K562 (cell line): Measurements from ENCODE around the gene CCDC54. TPM values are rescaled to one million over a fixed set of nuclear protein-coding genes. Genes with fewer than 3 reads are reported as not detected.

Source experiments
- ATAC-seq: fragments of 200-7000 bp; cut with Tn5 transposase; 3 replicates; pipeline ENCODE4 v1.9.1; 2020; ENCODE audit warnings: moderate library complexity
- BruUV-seq: library from RNA; stranded (reverse); fragments of 400-500 nt; replicated peaks from 2 replicates; lab custom pipeline; 2021; lab: Mats Ljungman, UMichigan
- CTCF ChIA-PET: fragments of 300-600 bp; formaldehyde crosslinking; extraction: SDS; loops from one replicate; lab custom pipeline; 2021; ENCODE audit warnings: low intra/inter-chr PET ratio; lab: Yijun Ruan, JAX
- POLR2A ChIA-PET: fragments of 300-600, 350-650 bp; sonication (Branson Sonifier 250); formaldehyde crosslinking; extraction: SDS; loops from one replicate; lab custom pipeline; 2021; ENCODE audit warnings: antibody characterized with exemption, inconsistent platforms; lab: Yijun Ruan, JAX
- DNase-seq, 4 experiments: peaks; one replicate each; pipeline versions ENCODE4 v3.0.0 to v3.0.0-alpha.2; 2011 to 2018; ENCODE audit warnings: low spot score in 3 of 4, mixed read lengths in 3 of 4; ENCODE audit errors: extremely low read depth in 1 of 4
- FAIRE-seq: peaks from 2 replicates; lab custom pipeline; 2011; peaks lifted over from hg19 to GRCh38; lab: Jason Lieb, UNC
- H2AFZ ChIP-seq: 2 replicates; pipeline ENCODE4 v1.6.0; 2011; ENCODE audit warnings: low read depth, low read length, control low read depth, inconsistent platforms
- H3K27ac ChIP-seq: fragments of 200-600 bp; 3 replicates; pipeline ENCODE4 v1.8.0; 2011; ENCODE audit warnings: low read depth, mild to moderate bottlenecking, control low read depth, inconsistent platforms, low read length, moderate library complexity, mixed read lengths; ENCODE audit errors: extremely low read depth
- H3K27me3 ChIP-seq, 2 experiments: fragments of 300-600 bp in 1 of 2; 2 replicates in 1 of 2; 3 replicates in 1 of 2; pipeline versions ENCODE4 v1.6.0 to v1.8.0; 2011; ENCODE audit warnings: inconsistent platforms in 2 of 2, low read length in 2 of 2, mild to moderate bottlenecking in 1 of 2, mixed read lengths in 1 of 2, moderate library complexity in 1 of 2; ENCODE audit not compliant: control insufficient read depth in 2 of 2, insufficient read depth in 2 of 2
- H3K36me3 ChIP-seq: fragments of 300-600 bp; 3 replicates; pipeline ENCODE4 v1.8.0; 2011; ENCODE audit warnings: mild to moderate bottlenecking, low read length, inconsistent platforms; ENCODE audit not compliant: control insufficient read depth, insufficient read depth
- H3K4me1 ChIP-seq, 2 experiments: fragments of 200-600 bp in 1 of 2; replicated peaks in 1 of 2; 2 replicates in 1 of 2; 3 replicates in 1 of 2; pipeline versions ENCODE4 v1.5.1 to v1.8.0; 2011; ENCODE audit warnings: inconsistent platforms in 2 of 2, low read length in 2 of 2, mild to moderate bottlenecking in 1 of 2, mixed read lengths in 1 of 2, moderate library complexity in 1 of 2; ENCODE audit not compliant: control insufficient read depth in 2 of 2, insufficient read depth in 2 of 2
- H3K4me2 ChIP-seq: 2 replicates; pipeline ENCODE4 v1.6.1; 2011; ENCODE audit warnings: low read length, control low read depth, inconsistent platforms, mixed read lengths; ENCODE audit not compliant: insufficient read depth
- H3K4me3 ChIP-seq: fragments of 200-600 bp; sonication (generic), shearing (Covaris generic); 2 replicates; pipeline ENCODE4 v1.5.1; 2016; ENCODE audit warnings: control low read depth, inconsistent platforms
- H3K79me2 ChIP-seq: fragments of 200-600 bp; 3 replicates; pipeline ENCODE4 v1.8.0; 2011; ENCODE audit warnings: low read length, inconsistent platforms; ENCODE audit not compliant: control insufficient read depth, insufficient read depth
- H3K9ac ChIP-seq, 2 experiments: 2 replicates each; pipeline versions ENCODE4 v1.6.0 to v1.6.1; 2011; ENCODE audit warnings: low read depth in 2 of 2, low read length in 2 of 2, control low read depth in 1 of 2, inconsistent platforms in 1 of 2, mild to moderate bottlenecking in 1 of 2, mixed read lengths in 1 of 2; ENCODE audit not compliant: insufficient read depth in 1 of 2
- H3K9me1 ChIP-seq: one replicate; pipeline ENCODE4 v1.6.0; 2011; ENCODE audit warnings: inconsistent platforms, mild to moderate bottlenecking, low read length, moderate library complexity; ENCODE audit not compliant: control insufficient read depth, insufficient read depth
- H3K9me3 ChIP-seq: replicated peaks from 2 replicates; pipeline ENCODE4 v1.5.1; 2011; ENCODE audit warnings: low read depth, low read length, inconsistent platforms; ENCODE audit not compliant: control insufficient read depth, insufficient read depth
- H4K20me1 ChIP-seq: replicated peaks from 2 replicates; pipeline ENCODE4 v1.6.1; 2011; ENCODE audit warnings: low read length, inconsistent platforms, mixed read lengths; ENCODE audit not compliant: control insufficient read depth, insufficient read depth
- CHD1 ChIP-seq: fragments of 200-600 bp; sonication (generic); IDR thresholded peaks from one replicate; pipeline ENCODE4 v1.6.1; 2012; ENCODE audit warnings: mild to moderate bottlenecking, moderate library complexity, low read length, inconsistent platforms
- CREBBP ChIP-seq: IDR thresholded peaks from one replicate; pipeline ENCODE4 v1.6.1; 2012; ENCODE audit warnings: low read depth, mild to moderate bottlenecking, control low read depth, inconsistent platforms, low read length
- GABPB1 ChIP-seq: sonication (generic); formaldehyde crosslinking; IDR thresholded peaks from 2 replicates; pipeline ENCODE4 v1.8.0; 2022; ENCODE audit warnings: mild to moderate bottlenecking, missing genetic modification reagents
- SMC3 ChIP-seq: conservative IDR thresholded peaks from 2 replicates; pipeline ENCODE4 v1.6.1; 2011; ENCODE audit warnings: low read depth, low read length, improper control_type of control experiment; ENCODE audit not compliant: insufficient read depth
- TAF7 ChIP-seq: fragments of 450-650 bp; IDR thresholded peaks from 2 replicates; pipeline ENCODE4 v1.6.1; 2016; ENCODE audit warnings: missing genetic modification characterization, missing compliant biosample characterization
- ZC3H11A ChIP-seq: IDR thresholded peaks from 2 replicates; pipeline ENCODE4 v1.6.1; 2012; ENCODE audit warnings: low read depth, low read length, improper control_type of control experiment
- ZNF347 ChIP-seq: fragments of 450-650 bp; formaldehyde crosslinking; IDR thresholded peaks from 2 replicates; pipeline ENCODE4 v1.4.0; 2020; ENCODE audit warnings: low read depth, mild to moderate bottlenecking, moderate library complexity
- WGBS: fragments of 100-300 bp; shearing (Covaris generic); methylation state at CpG from one replicate; pipeline ENCODE4 v1.1.6; 2016; ENCODE audit warnings: low coverage, mixed read lengths; ENCODE audit not compliant: insufficient coverage; ENCODE audit errors: missing lambda C conversion rate; 5-methylcytosine and 5-hydroxymethylcytosine counted together
- in situ Hi-C: fragments of 300-500 bp; cut with MboI; formaldehyde crosslinking; loops from 4 replicates; pipeline ENCODE4 v1.15.0; 2018; ENCODE audit warnings: inconsistent platforms, mixed read lengths
- intact Hi-C: fragments of 100-400 bp; cut with micrococcal nuclease; formaldehyde crosslinking; loops from 2 replicates; pipeline ENCODE4 v1.14.2; 2022
- polyA plus RNA-seq, 8 experiments: library from polyadenylated mRNA; depleted of rRNA in 4 of 8; stranded (reverse) in 5 of 8; unstranded in 3 of 8; fragments of >200 nt; fragmentation: Nextera tagmentation in 2 of 8; fragmentation: Illumina TruSeq in 1 of 8; extraction: Ambion mirVana in 2 of 8; extraction: Trizol in 1 of 8; gene quantifications; 2 replicates each; pipeline versions ENCODE4 v1.2.1 to v1.2.3, GENCODE V29; 2011 to 2014; ENCODE audit warnings: inconsistent platforms in 1 of 8, missing spikeins in 1 of 8
- total RNA-seq, 7 experiments: library from RNA; depleted of rRNA in 6 of 7; stranded (reverse); fragments of >200 nt in 6 of 7; fragmentation: Illumina TruSeq in 2 of 7; extraction: Trizol in 2 of 7; gene quantifications; 2 replicates each; pipeline versions ENCODE4 v1.2.1 to v1.2.3, GENCODE V29; 2011 to 2021; ENCODE audit warnings: low replicate concordance in 1 of 7
- TF ChIP-seq, protein P1 (sequence below): fragments of 250-450 bp; sonication (Bioruptor Pico); IDR thresholded peaks from 2 replicates; pipeline ENCODE4 v1.8.0; 2021; ENCODE audit warnings: mild to moderate bottlenecking, moderate library complexity
- TF ChIP-seq, protein P2 (sequence below), 2 experiments: fragments of 450-650 bp in 1 of 2; sonication (generic) in 1 of 2; formaldehyde crosslinking in 1 of 2; IDR thresholded peaks; 2 replicates each; pipeline versions ENCODE4 v1.7.1 to v1.9.0; 2016 to 2022; ENCODE audit warnings: inconsistent platforms in 1 of 2, mild to moderate bottlenecking in 1 of 2, missing genetic modification reagents in 1 of 2
- TF ChIP-seq, protein P3 (sequence below), 2 experiments: fragments of 450-650 bp in 1 of 2; sonication (generic) in 1 of 2; formaldehyde crosslinking; conservative IDR thresholded peaks; 2 replicates each; pipeline versions ENCODE4 v1.4.0 to v1.8.1; 2020 to 2022; ENCODE audit warnings: mild to moderate bottlenecking in 1 of 2, missing genetic modification reagents in 1 of 2

Gene CCDC54
- total and polyA plus RNA-seq, 9 of the 15 experiments (the other 6 are each of a cell fraction or from before 2014, with no cell fraction given) = not detected

DNA sequence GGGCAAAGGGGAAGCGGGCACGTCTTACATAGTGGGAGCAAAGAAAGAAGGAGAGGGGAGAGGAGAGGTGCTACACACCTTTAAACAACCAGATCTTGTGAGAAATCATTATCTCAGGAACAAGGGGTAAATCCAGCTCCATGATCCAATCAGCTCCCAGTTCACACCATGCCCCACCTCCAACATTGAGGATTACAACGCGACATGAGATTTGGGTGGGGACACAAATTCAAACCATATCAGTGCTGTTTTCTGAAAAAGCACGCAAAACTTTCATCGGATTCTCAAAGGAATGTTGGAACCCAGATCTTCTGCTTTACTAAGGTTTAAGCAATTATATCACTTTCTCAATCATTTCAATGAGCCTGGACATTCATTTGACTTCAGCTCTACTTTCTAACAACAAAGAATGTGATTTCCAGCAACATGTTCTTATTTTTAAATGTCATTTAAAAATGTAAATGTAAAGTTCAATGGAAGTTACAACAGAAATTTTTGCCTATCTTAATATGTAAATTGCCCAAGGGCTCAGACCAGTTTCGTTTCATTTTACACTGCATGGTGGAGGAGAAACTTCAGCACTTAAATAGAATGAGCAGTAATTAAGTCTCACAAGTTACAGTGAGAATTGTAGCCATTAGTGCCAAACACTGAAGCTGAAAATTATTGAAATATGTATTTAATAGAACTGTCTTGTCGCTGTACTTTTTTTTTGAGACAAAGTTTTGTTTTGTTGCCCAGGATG, 8.4 kb upstream of the CCDC54 start:
- H3K9me1 ChIP-seq = no peaks in the 10 kb centered on the region
- intact Hi-C loops (no loop called here), in situ Hi-C loops (no loop called here)
- H3K36me3 ChIP-seq = no peaks in the 10 kb centered on the region
- ATAC-seq = no peak
- no peaks in the 10 kb centered on the region for H4K20me1 ChIP-seq
- CTCF ChIA-PET = interaction anchor here (0.6 kb wide), 1 partner anchor 18 kb away, joined by 3 read pairs; no protein-coding TSS in a partner anchor
- H3K4me3 ChIP-seq = no peak overlapping the region
- 0 out of 2 replicates have a peak, but pooled peaks cover 3% of the 10 kb centered on the region for H3K9me3 ChIP-seq
- no peaks in the 10 kb centered on the region for H3K79me2 ChIP-seq
- no peak for FAIRE-seq
- no peak overlapping the region for H3K27ac ChIP-seq
- WGBS = 80% methylated on average over 8 of the region's 8 CpGs
- H3K4me2 ChIP-seq = no peak overlapping the region
- no peaks in the 10 kb centered on the region for H3K27me3 ChIP-seq
- POLR2A ChIA-PET = no interaction called here
- H3K9ac ChIP-seq = no peak overlapping the region
- H3K4me1 ChIP-seq = peaks cover 0 to 4% of the 10 kb centered on the region in 2 experiments; a peak in 3 of 5 replicates
- no peak overlapping the region for H2AFZ ChIP-seq
- no peak for DNase-seq
- BruUV-seq = no TSS peak
- TF ChIP-seq ZC3H11A (no peak), CHD1 (no peak), GABPB1 (CRISPR knock-in tag) (no peak), SMC3 (no peak), CREBBP (no peak), TAF7 (tag) (no peak), ZNF347 (CRISPR knock-in tag) (no peak)
- TF ChIP-seq, protein P1, sequence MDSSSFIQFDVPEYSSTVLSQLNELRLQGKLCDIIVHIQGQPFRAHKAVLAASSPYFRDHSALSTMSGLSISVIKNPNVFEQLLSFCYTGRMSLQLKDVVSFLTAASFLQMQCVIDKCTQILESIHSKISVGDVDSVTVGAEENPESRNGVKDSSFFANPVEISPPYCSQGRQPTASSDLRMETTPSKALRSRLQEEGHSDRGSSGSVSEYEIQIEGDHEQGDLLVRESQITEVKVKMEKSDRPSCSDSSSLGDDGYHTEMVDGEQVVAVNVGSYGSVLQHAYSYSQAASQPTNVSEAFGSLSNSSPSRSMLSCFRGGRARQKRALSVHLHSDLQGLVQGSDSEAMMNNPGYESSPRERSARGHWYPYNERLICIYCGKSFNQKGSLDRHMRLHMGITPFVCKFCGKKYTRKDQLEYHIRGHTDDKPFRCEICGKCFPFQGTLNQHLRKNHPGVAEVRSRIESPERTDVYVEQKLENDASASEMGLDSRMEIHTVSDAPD (CRISPR knock-in tag) = no peak
- TF ChIP-seq, protein P2, sequence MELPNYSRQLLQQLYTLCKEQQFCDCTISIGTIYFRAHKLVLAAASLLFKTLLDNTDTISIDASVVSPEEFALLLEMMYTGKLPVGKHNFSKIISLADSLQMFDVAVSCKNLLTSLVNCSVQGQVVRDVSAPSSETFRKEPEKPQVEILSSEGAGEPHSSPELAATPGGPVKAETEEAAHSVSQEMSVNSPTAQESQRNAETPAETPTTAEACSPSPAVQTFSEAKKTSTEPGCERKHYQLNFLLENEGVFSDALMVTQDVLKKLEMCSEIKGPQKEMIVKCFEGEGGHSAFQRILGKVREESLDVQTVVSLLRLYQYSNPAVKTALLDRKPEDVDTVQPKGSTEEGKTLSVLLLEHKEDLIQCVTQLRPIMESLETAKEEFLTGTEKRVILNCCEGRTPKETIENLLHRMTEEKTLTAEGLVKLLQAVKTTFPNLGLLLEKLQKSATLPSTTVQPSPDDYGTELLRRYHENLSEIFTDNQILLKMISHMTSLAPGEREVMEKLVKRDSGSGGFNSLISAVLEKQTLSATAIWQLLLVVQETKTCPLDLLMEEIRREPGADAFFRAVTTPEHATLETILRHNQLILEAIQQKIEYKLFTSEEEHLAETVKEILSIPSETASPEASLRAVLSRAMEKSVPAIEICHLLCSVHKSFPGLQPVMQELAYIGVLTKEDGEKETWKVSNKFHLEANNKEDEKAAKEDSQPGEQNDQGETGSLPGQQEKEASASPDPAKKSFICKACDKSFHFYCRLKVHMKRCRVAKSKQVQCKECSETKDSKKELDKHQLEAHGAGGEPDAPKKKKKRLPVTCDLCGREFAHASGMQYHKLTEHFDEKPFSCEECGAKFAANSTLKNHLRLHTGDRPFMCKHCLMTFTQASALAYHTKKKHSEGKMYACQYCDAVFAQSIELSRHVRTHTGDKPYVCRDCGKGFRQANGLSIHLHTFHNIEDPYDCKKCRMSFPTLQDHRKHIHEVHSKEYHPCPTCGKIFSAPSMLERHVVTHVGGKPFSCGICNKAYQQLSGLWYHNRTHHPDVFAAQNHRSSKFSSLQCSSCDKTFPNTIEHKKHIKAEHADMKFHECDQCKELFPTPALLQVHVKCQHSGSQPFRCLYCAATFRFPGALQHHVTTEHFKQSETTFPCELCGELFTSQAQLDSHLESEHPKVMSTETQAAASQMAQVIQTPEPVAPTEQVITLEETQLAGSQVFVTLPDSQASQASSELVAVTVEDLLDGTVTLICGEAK (IDR thresholded peaks at IDR 0.05) = no peak
- TF ChIP-seq, protein P2 (CRISPR knock-in tag; IDR thresholded peaks at IDR 0.05) = no peak
- TF ChIP-seq, protein P3, sequence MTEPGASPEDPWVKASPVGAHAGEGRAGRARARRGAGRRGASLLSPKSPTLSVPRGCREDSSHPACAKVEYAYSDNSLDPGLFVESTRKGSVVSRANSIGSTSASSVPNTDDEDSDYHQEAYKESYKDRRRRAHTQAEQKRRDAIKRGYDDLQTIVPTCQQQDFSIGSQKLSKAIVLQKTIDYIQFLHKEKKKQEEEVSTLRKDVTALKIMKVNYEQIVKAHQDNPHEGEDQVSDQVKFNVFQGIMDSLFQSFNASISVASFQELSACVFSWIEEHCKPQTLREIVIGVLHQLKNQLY (CRISPR knock-in tag; conservative IDR thresholded peaks at IDR 0.05) = no peak
